Upper lobe of left lung (tissue), 4 donors: Measurements from ENCODE around the gene BEST2.

ENCODE experiments used
- EP300 ChIP-seq, 4 donors: sonication (generic); formaldehyde crosslinking; IDR thresholded peaks; one replicate each; pipeline ENCODE4 v1.5.1; 2017; ENCODE audit warnings: antibody characterized with exemption in 4 of 4, control low read depth in 2 of 4
- POLR2A ChIP-seq, 4 donors: fragments of 450-650 bp; IDR thresholded peaks; one replicate each; pipeline ENCODE4 v1.5.1; 2016 to 2017; ENCODE audit warnings: antibody characterized with exemption in 4 of 4, mild to moderate bottlenecking in 2 of 4
- POLR2AphosphoS5 ChIP-seq, 2 donors: sonication (generic); formaldehyde crosslinking; IDR thresholded peaks; one replicate each; pipeline ENCODE4 v1.5.1; 2017; ENCODE audit warnings: antibody characterized with exemption in 2 of 2
- TF ChIP-seq, protein P1 (sequence below), 6 experiments: fragments of 450-650 bp in 4 of 6; fragments of 200-600 bp in 2 of 6; sonication (generic) in 2 of 6; IDR thresholded peaks; one replicate each; pipeline ENCODE4 v1.5.1; 2016 to 2019; ENCODE audit warnings: antibody characterized with exemption in 6 of 6

DNA sequence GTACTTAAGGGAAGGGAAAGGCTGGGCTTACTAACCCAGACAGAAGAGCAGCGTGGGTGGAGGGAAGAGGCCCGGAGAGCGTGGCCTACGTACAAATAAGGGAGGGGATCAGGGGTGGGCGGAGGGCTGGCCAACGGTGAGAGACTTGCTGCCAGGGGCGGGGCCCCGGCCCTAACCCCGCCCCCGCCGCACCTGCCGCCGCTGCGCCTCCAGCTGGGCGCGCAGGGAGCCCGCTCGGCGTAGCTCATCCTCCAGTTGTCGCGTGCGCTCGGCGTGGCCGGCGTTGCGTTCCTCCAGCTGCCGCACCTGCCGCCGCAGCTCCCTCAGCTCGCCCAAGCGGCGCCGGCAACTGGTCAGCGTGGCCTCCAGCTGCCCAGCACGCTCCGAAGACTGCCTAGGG lies 18.1 kb downstream of the BEST2 start:
- TF ChIP-seq, protein P1, sequence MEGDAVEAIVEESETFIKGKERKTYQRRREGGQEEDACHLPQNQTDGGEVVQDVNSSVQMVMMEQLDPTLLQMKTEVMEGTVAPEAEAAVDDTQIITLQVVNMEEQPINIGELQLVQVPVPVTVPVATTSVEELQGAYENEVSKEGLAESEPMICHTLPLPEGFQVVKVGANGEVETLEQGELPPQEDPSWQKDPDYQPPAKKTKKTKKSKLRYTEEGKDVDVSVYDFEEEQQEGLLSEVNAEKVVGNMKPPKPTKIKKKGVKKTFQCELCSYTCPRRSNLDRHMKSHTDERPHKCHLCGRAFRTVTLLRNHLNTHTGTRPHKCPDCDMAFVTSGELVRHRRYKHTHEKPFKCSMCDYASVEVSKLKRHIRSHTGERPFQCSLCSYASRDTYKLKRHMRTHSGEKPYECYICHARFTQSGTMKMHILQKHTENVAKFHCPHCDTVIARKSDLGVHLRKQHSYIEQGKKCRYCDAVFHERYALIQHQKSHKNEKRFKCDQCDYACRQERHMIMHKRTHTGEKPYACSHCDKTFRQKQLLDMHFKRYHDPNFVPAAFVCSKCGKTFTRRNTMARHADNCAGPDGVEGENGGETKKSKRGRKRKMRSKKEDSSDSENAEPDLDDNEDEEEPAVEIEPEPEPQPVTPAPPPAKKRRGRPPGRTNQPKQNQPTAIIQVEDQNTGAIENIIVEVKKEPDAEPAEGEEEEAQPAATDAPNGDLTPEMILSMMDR (IDR thresholded peaks at IDR 0.05): no peak
- TF ChIP-seq POLR2A (IDR thresholded peaks at IDR 0.05): no peak
- no peak for TF ChIP-seq EP300 (IDR thresholded peaks at IDR 0.05)
- no peak for TF ChIP-seq POLR2AphosphoS5 (IDR thresholded peaks at IDR 0.05)
